ENCODE data around the gene POU5F1. TPM values are rescaled to one million over a fixed set of nuclear protein-coding genes. Genes with fewer than 3 reads are reported as not detected.
"Not testable (repeated sequence)": the region's sequence is repeated elsewhere in the genome, so short reads cannot be mapped to it uniquely, and the experiment has no call there.

POU5F1 gene
- total RNA-seq, 1 donor from 2014 or later, result 0.98 TPM

- Histone ChIP-seq H3K27me3 (no peaks in the 10 kb centered on the region), H3K9me3 (no peaks in the 10 kb centered on the region), H3K4me3 (no peak overlapping the region), H3K27ac (no peak overlapping the region), H3K4me1 (no peaks in the 10 kb centered on the region), H3K36me3 (no peaks in the 10 kb centered on the region)
- TF ChIP-seq POLR2AphosphoS5 (IDR thresholded peaks at IDR 0.05; ENCODE audit: insufficient read depth in 1 of 2, low read depth in 1 of 2), result no peak
- TF ChIP-seq POLR2A (IDR thresholded peaks at IDR 0.05), result no peak
- no peak for DNase-seq (ENCODE audit: extremely low spot score in 2 of 2)
- intact Hi-C loops (cut with DNase I), result no loop called here
Measured at GRCh38 chr6:31187780-31188194, 17.3 kb upstream of the POU5F1 start.

- Histone ChIP-seq H3K4me3 (peak overlapping the region in 1 of 2 donors; percentile 25), H3K9me3 (no peaks in the 10 kb centered on the region), H3K4me1 (no peaks in the 10 kb centered on the region), H3K36me3 (no peaks in the 10 kb centered on the region), H3K27ac (peak overlapping the region; percentile 66), H3K27me3 (no peaks in the 10 kb centered on the region)
- DNase-seq (ENCODE audit: extremely low spot score in 2 of 2), result peak in 1 of 2 donors; percentile 81
- TF ChIP-seq POLR2AphosphoS5 (IDR thresholded peaks at IDR 0.05; ENCODE audit: insufficient read depth in 1 of 2, low read depth in 1 of 2) (peak in 1 of 2 donors; percentile 40), POLR2A (IDR thresholded peaks at IDR 0.05) (no peak)
- intact Hi-C loops (cut with DNase I), result no loop called here
Measured at GRCh38 chr6:31186052-31186734, 15.7 kb upstream of the POU5F1 start.

- DNase-seq (ENCODE audit: extremely low spot score in 2 of 2); H3K27me3 ChIP-seq; H3K9me3 ChIP-seq; H3K36me3 ChIP-seq; intact Hi-C loops (cut with DNase I); H3K4me1 ChIP-seq: not testable (repeated sequence)
- H3K27ac ChIP-seq, result peak overlapping the region; percentile 66
- peak overlapping the region in 1 of 2 donors; percentile 25 for H3K4me3 ChIP-seq
Measured at GRCh38 chr6:31185695-31186051, 15.2 kb upstream of the POU5F1 start.

- H3K4me1 ChIP-seq; H3K9me3 ChIP-seq; H3K36me3 ChIP-seq; H3K4me3 ChIP-seq; H3K27me3 ChIP-seq; intact Hi-C loops (cut with DNase I); H3K27ac ChIP-seq; DNase-seq (ENCODE audit: extremely low spot score in 2 of 2): not testable (repeated sequence)
Measured at GRCh38 chr6:31183859-31184258, 13.4 kb upstream of the POU5F1 start.

GRCh38 chr6:31183287-31183686 is 12.8 kb upstream of the POU5F1 start:
- H3K4me1 ChIP-seq; H3K36me3 ChIP-seq; H3K9me3 ChIP-seq; H3K4me3 ChIP-seq; intact Hi-C loops (cut with DNase I); H3K27me3 ChIP-seq; DNase-seq (ENCODE audit: extremely low spot score in 2 of 2); H3K27ac ChIP-seq: not testable (repeated sequence)

GRCh38 chr6:31180500-31180899 is 10.0 kb upstream of the POU5F1 start:
- Histone ChIP-seq H3K4me1 (peaks cover 6% of the 10 kb centered on the region), H3K4me3 (peak overlapping the region in 1 of 2 donors; percentile 32), H3K9me3 (no peaks in the 10 kb centered on the region), H3K36me3 (no peaks in the 10 kb centered on the region), H3K27ac (no peak overlapping the region), H3K27me3 (no peaks in the 10 kb centered on the region)
- intact Hi-C loops (cut with DNase I), result no loop called here
- TF ChIP-seq POLR2AphosphoS5 (IDR thresholded peaks at IDR 0.05; ENCODE audit: insufficient read depth in 1 of 2, low read depth in 1 of 2) (no peak), POLR2A (IDR thresholded peaks at IDR 0.05) (no peak), CTCF (IDR thresholded peaks at IDR 0.05) (no peak)
- DNase-seq (ENCODE audit: extremely low spot score in 2 of 2), result no peak

- intact Hi-C loops (cut with DNase I), result no loop called here
- Histone ChIP-seq H3K4me1 (peaks cover 6% of the 10 kb centered on the region), H3K4me3 (peak overlapping the region in 1 of 2 donors; percentile 32), H3K27ac (no peak overlapping the region), H3K27me3 (no peaks in the 10 kb centered on the region), H3K9me3 (no peaks in the 10 kb centered on the region), H3K36me3 (no peaks in the 10 kb centered on the region)
- DNase-seq (ENCODE audit: extremely low spot score in 2 of 2), result no peak
- TF ChIP-seq POLR2AphosphoS5 (IDR thresholded peaks at IDR 0.05; ENCODE audit: insufficient read depth in 1 of 2, low read depth in 1 of 2) (no peak), CTCF (IDR thresholded peaks at IDR 0.05) (no peak), POLR2A (IDR thresholded peaks at IDR 0.05) (no peak)
Measured at GRCh38 chr6:31179896-31180295, 9.4 kb upstream of the POU5F1 start.
